DOHH2 (cell line): Measurements from ENCODE around the gene RAB10.

Source experiments
- H3F3A ChIP-seq: fragments of 200-600 bp; sonication (generic), shearing (Covaris generic); 2 replicates; pipeline ENCODE4 v1.6.0; 2016; ENCODE audit warnings: antibody characterized with exemption, mild to moderate bottlenecking; ENCODE audit not compliant: control insufficient read depth, insufficient read depth
- H3K27ac ChIP-seq: fragments of 200-600 bp; sonication (generic); 2 replicates; pipeline ENCODE4 v1.5.1; 2014; ENCODE audit warnings: low read depth, mild to moderate bottlenecking, low read length, moderate library complexity
- H3K27me3 ChIP-seq: fragments of 200-600 bp; sonication (generic); 2 replicates; pipeline ENCODE4 v1.6.1; 2014; ENCODE audit warnings: mild to moderate bottlenecking, low read length, mixed read lengths; ENCODE audit not compliant: control insufficient read depth
- H3K36me3 ChIP-seq: fragments of 200-600 bp; sonication (generic); 2 replicates; pipeline ENCODE4 v1.6.1; 2014; ENCODE audit warnings: mild to moderate bottlenecking, low read length, moderate library complexity, mixed read lengths; ENCODE audit not compliant: control insufficient read depth
- H3K4me1 ChIP-seq: fragments of 200-600 bp; sonication (generic); 2 replicates; pipeline ENCODE4 v1.6.1; 2014; ENCODE audit warnings: mild to moderate bottlenecking, low read length, mixed read lengths; ENCODE audit not compliant: control insufficient read depth
- H3K4me2 ChIP-seq: fragments of 200-600 bp; sonication (generic); 2 replicates; pipeline ENCODE4 v1.6.0; 2014; ENCODE audit warnings: mild to moderate bottlenecking, low read length, moderate library complexity
- H3K4me3 ChIP-seq: fragments of 200-600 bp; sonication (generic); 2 replicates; pipeline ENCODE4 v1.5.1; 2014; ENCODE audit warnings: mild to moderate bottlenecking, low read length, mixed read lengths
- H3K79me2 ChIP-seq: fragments of 200-600 bp; sonication (generic); 2 replicates; pipeline ENCODE4 v1.6.1; 2014; ENCODE audit warnings: mild to moderate bottlenecking, low read length, mixed read lengths; ENCODE audit not compliant: control insufficient read depth
- H3K9me2 ChIP-seq: fragments of 200-600 bp; sonication (generic); replicated peaks from 2 replicates; pipeline ENCODE4 v1.6.1; 2014; ENCODE audit warnings: mild to moderate bottlenecking, low read length, mixed read lengths; ENCODE audit not compliant: control insufficient read depth
- H3K9me3 ChIP-seq: fragments of 200-600 bp; sonication (generic); 2 replicates; pipeline ENCODE4 v1.6.1; 2014; ENCODE audit warnings: antibody characterized with exemption, low read length, mixed read lengths; ENCODE audit not compliant: control insufficient read depth, insufficient read depth
- H4K20me1 ChIP-seq: fragments of 200-600 bp; sonication (generic); 2 replicates; pipeline ENCODE4 v1.6.0; 2014; ENCODE audit warnings: low read depth, mild to moderate bottlenecking, antibody characterized with exemption, low read length, moderate library complexity; ENCODE audit not compliant: control insufficient read depth, insufficient read depth
- EZH2phosphoT487 ChIP-seq: fragments of 200-600 bp; sonication (generic); IDR thresholded peaks from 2 replicates; pipeline ENCODE4 v1.6.1; 2017; ENCODE audit warnings: borderline replicate concordance, mild to moderate bottlenecking, antibody characterized with exemption, low read length, moderate library complexity, mixed read lengths
- TF ChIP-seq, protein P1 (sequence below): fragments of 200-600 bp; sonication (generic); IDR thresholded peaks from one replicate; pipeline ENCODE4 v1.5.1; 2014; ENCODE audit warnings: antibody characterized with exemption, mild to moderate bottlenecking, low read depth, low read length; ENCODE audit not compliant: poor library complexity, severe bottlenecking

Gene RAB10

DNA sequence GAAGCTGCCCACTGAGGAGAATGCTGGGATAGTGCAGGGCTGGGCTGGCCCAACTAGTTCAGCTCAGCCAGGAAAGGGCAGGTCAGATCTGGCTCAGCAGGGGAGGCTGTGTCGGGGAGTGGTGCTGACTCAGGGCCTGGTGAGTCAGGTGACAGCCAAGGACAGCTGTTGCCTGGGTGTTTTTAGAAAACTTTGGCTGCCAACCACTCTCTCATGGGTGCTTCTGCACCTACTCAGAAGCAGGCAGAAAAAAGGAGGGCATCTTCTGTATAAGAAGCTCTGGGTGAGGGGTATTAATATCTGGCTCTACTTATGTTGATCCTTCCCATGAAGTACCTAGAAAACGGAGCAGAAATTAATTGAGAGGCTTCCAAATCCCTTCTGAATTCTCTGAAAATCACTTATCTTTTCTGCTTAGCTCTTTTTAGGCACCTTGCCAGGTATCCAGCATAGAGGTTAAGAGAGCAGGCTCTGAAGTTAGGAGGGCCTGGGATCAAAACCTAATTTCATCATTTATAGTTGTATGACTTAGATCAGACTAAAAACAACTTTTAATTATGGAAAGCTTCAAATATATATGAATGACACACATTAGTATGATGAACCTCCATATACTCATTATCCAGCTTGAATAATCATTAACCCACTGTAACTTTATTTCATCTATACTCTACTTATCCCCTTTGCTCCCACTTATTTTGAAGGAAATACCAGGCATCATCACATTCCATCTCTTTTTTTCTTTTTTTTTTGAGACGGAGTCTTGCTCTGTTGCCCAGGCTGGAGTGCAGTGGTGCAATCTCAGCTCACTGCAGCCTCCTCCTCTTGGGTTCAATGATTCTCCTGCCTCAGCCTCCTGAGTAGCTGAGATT lies 15.5 kb upstream of the RAB10 start:
- H3K9me3 ChIP-seq, result no peaks in the 10 kb centered on the region
- H3K4me3 ChIP-seq, result no peak overlapping the region
- H3K9me2 ChIP-seq, result no peaks in the 10 kb centered on the region
- H3F3A ChIP-seq, result no peaks in the 10 kb centered on the region
- H3K4me1 ChIP-seq, result no peaks in the 10 kb centered on the region
- H3K27me3 ChIP-seq, result peaks cover 2% of the 10 kb centered on the region; the same call in 1 of the 2 replicates
- TF ChIP-seq EZH2phosphoT487, result no peak
- TF ChIP-seq, protein P1, sequence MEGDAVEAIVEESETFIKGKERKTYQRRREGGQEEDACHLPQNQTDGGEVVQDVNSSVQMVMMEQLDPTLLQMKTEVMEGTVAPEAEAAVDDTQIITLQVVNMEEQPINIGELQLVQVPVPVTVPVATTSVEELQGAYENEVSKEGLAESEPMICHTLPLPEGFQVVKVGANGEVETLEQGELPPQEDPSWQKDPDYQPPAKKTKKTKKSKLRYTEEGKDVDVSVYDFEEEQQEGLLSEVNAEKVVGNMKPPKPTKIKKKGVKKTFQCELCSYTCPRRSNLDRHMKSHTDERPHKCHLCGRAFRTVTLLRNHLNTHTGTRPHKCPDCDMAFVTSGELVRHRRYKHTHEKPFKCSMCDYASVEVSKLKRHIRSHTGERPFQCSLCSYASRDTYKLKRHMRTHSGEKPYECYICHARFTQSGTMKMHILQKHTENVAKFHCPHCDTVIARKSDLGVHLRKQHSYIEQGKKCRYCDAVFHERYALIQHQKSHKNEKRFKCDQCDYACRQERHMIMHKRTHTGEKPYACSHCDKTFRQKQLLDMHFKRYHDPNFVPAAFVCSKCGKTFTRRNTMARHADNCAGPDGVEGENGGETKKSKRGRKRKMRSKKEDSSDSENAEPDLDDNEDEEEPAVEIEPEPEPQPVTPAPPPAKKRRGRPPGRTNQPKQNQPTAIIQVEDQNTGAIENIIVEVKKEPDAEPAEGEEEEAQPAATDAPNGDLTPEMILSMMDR, result no peak
- no peak overlapping the region for H3K4me2 ChIP-seq
- H3K79me2 ChIP-seq, result no peaks in the 10 kb centered on the region
- no peaks in the 10 kb centered on the region for H3K36me3 ChIP-seq
- H3K27ac ChIP-seq, result no peak overlapping the region
- no peaks in the 10 kb centered on the region for H4K20me1 ChIP-seq

DNA sequence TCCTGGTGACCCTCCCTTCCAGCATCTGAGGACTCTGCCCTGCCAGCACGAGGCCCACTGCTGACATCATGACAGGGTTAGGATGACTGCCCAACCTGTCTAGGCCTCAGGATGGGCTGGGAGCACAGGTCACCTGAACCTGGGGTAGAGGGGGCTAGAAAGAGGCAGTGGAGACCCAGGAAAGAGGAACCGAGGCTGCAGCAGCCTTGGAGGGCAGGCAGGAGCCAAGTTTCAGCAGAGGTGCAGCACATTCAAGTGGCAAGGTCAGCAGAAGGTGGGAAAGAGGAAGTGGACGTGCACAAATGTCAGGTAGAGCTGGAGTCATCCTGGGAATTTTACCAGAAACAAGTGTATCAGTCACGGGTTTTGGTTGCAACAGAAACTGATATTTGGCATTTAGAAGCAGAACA lies 13.6 kb upstream of the RAB10 start:
- Histone ChIP-seq H3K79me2 (no peaks in the 10 kb centered on the region), H3K9me3 (no peaks in the 10 kb centered on the region), H3K4me2 (no peak overlapping the region), H3K9me2 (no peaks in the 10 kb centered on the region), H3K4me1 (no peaks in the 10 kb centered on the region), H3K27ac (no peak overlapping the region), H3K27me3 (peaks cover 2% of the 10 kb centered on the region; the same call in 1 of the 2 replicates), H3F3A (no peaks in the 10 kb centered on the region), H4K20me1 (no peaks in the 10 kb centered on the region), H3K36me3 (no peaks in the 10 kb centered on the region), H3K4me3 (no peak overlapping the region)
- TF ChIP-seq, protein P1, result no peak
- no peak for TF ChIP-seq EZH2phosphoT487

DNA sequence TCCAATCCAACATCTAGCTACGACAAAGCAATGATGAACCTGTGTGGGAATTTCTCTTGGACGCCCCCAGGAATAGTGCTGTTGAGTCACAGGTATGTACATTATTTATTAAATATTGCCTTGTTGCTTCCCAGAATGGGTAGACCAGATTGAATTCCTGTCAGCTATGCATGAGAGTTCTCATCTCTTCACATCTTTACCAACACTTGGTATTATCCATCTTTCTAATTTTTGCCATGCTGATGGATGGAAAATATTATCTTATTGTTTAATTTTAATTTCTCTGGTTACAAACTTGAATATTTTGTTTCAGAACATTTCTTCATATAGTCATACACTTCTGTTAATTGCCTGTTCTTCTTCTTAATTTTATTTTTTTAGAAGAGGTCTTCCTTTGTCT lies 9.6 kb upstream of the RAB10 start:
- H3K79me2 ChIP-seq, result no peaks in the 10 kb centered on the region
- no peaks in the 10 kb centered on the region for H3K9me3 ChIP-seq
- H4K20me1 ChIP-seq, result no peaks in the 10 kb centered on the region
- H3K27me3 ChIP-seq, result peaks cover 2% of the 10 kb centered on the region; the same call in 1 of the 2 replicates
- no peak overlapping the region for H3K4me3 ChIP-seq
- H3K9me2 ChIP-seq, result no peaks in the 10 kb centered on the region
- no peaks in the 10 kb centered on the region for H3K4me1 ChIP-seq
- TF ChIP-seq, protein P1, result no peak
- no peak for TF ChIP-seq EZH2phosphoT487
- no peak overlapping the region for H3K27ac ChIP-seq
- no peaks in the 10 kb centered on the region for H3F3A ChIP-seq
- no peaks in the 10 kb centered on the region for H3K36me3 ChIP-seq
- H3K4me2 ChIP-seq, result no peak overlapping the region
